ENCODE data around the gene FSD2.

The FSD2 gene

DNA sequence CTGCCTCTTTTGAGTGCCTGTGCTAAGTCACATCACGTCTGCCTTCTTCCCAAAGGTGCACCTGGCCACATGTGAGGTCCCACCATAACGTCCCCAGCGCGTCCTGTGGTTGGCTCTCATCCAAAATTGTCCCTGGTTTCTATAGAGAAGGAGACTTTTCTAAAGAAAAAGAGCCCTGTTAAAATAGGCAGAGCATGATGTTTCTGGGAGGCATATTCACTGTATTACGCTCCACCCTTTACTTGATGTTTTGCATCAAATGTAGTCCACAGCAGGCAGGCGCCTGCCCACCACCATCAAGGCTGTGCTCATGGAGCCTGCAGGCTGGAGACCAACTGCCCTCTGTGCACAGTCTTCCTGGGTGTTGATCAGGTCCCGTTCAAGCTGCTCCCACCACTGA lies 39.8 kb upstream of the FSD2 start:
- Histone ChIP-seq H3K27me3 (ENCODE audit: control insufficient read depth in 1 of 2, insufficient read depth in 2 of 2, low read length in 2 of 2) (no peaks in the 10 kb centered on the region), H3K9ac (ENCODE audit: low read length in 2 of 2) (no peak overlapping the region), H3K4me3 (ENCODE audit: low read length in 2 of 2) (no peak overlapping the region), H3K9me3 (ENCODE audit: control insufficient read depth in 2 of 2, low read length in 2 of 2) (no peaks in the 10 kb centered on the region), H3K36me3 (ENCODE audit: control insufficient read depth in 2 of 2, insufficient read depth in 2 of 2, low read length in 2 of 2) (no peaks in the 10 kb centered on the region), H3K4me1 (ENCODE audit: control insufficient read depth, insufficient read depth, low read length) (peaks cover 10% of the 10 kb centered on the region), H3K27ac (ENCODE audit: low read length) (no peak overlapping the region)

DNA sequence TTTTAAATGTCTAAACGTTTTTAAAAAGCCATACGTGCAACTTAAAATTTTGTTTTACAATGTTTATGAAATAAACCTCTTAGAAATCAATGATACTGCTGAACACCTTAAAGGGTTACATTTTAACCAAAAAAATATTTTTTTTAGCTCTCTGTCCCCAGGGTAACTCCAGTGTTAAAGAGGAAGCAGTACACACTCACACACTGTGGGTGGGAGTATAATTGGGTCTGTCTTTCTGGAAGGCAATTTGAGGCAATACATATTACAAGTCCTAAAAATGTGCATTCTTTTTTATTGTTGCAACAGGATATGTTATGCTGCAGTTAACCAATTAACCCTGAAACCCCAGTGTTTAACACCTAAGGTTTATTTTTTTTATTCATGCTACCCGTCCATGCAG lies 37.7 kb upstream of the FSD2 start:
- Histone ChIP-seq H3K9me3 (ENCODE audit: control insufficient read depth in 2 of 2, low read length in 2 of 2) (no peaks in the 10 kb centered on the region), H3K27ac (ENCODE audit: low read length) (no peak overlapping the region), H3K27me3 (ENCODE audit: control insufficient read depth in 1 of 2, insufficient read depth in 2 of 2, low read length in 2 of 2) (no peaks in the 10 kb centered on the region), H3K36me3 (ENCODE audit: control insufficient read depth in 2 of 2, insufficient read depth in 2 of 2, low read length in 2 of 2) (no peaks in the 10 kb centered on the region), H3K9ac (ENCODE audit: low read length in 2 of 2) (no peak overlapping the region), H3K4me1 (ENCODE audit: control insufficient read depth, insufficient read depth, low read length) (no peaks in the 10 kb centered on the region), H3K4me3 (ENCODE audit: low read length in 2 of 2) (no peak overlapping the region)

DNA sequence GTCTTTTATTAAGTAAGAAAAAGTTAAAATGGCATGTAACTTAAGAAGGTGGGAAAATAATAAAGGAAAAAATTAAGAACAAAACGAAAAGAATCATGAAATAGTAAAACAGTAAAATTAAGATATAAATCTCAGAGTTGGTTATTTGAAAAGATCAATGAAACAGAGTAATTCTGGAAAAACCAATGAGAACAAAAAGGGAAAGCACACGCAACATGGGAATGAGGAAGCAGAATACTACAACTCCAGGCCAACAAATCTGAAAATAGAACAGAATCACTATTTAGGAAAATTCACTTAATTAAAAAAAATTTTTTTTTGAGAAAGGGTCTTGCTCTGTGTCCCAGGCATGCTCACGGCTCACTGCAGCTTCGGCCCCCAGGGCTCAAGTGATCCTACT lies 34.3 kb upstream of the FSD2 start:
- Histone ChIP-seq H3K4me1 (ENCODE audit: control insufficient read depth, insufficient read depth, low read length) (no peaks in the 10 kb centered on the region), H3K9me3 (ENCODE audit: control insufficient read depth in 2 of 2, low read length in 2 of 2) (no peaks in the 10 kb centered on the region), H3K36me3 (ENCODE audit: control insufficient read depth in 2 of 2, insufficient read depth in 2 of 2, low read length in 2 of 2) (peaks cover 19 to 21% of the 10 kb centered on the region in 2 donors), H3K27me3 (ENCODE audit: control insufficient read depth in 1 of 2, insufficient read depth in 2 of 2, low read length in 2 of 2) (no peaks in the 10 kb centered on the region), H3K9ac (ENCODE audit: low read length in 2 of 2) (no peak overlapping the region), H3K27ac (ENCODE audit: low read length) (no peak overlapping the region), H3K4me3 (ENCODE audit: low read length in 2 of 2) (no peak overlapping the region)

DNA sequence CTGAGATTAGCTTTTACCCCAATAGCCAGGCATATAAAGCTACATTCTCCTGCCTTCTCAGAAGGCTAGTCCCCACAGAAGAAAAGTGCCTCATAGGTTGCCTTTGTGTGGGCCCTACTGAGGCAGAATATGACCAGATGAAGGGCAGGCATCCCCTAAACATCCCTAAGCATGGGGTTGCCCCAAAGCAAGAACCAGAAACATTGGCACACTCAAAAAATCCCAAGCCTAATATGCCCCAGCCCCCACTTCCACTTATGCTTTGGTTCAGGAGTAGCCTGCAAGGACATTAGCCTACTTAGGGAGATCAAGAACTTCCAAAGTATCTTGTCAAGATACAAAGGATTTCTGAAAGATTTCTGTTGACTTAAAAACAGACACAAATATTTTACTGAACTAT lies 33.3 kb upstream of the FSD2 start:
- Histone ChIP-seq H3K4me1 (ENCODE audit: control insufficient read depth, insufficient read depth, low read length) (no peaks in the 10 kb centered on the region), H3K9me3 (ENCODE audit: control insufficient read depth in 2 of 2, low read length in 2 of 2) (no peaks in the 10 kb centered on the region), H3K27me3 (ENCODE audit: control insufficient read depth in 1 of 2, insufficient read depth in 2 of 2, low read length in 2 of 2) (no peaks in the 10 kb centered on the region), H3K36me3 (ENCODE audit: control insufficient read depth in 2 of 2, insufficient read depth in 2 of 2, low read length in 2 of 2) (peaks cover 23 to 24% of the 10 kb centered on the region in 2 donors), H3K9ac (ENCODE audit: low read length in 2 of 2) (no peak overlapping the region), H3K4me3 (ENCODE audit: low read length in 2 of 2) (no peak overlapping the region), H3K27ac (ENCODE audit: low read length) (no peak overlapping the region)

DNA sequence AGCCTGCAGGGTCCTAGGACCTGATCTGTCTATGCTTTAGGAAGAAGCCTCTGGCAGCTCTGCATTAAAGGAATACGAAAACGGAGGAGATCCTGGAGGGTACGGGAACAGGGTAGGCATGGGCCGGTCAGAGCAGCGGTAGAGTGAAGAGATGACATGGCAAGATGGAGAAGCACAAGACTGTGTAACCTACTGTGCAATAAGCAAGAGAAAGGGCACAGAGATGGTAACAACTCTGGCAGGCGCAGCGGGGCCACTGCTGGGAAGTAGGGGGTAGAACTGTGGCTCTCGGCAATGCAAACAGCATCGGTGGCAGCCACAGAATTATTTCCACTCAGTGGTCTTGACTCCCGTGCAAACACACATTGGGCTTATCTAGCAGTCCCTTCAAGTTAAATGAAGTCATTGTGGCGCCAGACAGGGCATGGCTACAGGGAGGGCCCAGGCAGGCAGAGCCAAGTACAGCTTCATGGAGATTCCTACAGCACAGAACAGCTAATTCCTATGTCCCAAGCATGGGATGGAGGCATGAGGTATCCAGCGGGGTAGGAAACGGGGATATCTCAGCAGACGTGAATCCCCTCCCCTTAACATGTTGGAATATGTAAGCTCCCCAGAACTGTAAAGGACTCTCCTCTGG lies 32.3 kb upstream of the FSD2 start:
- Histone ChIP-seq H3K9ac (ENCODE audit: low read length in 2 of 2) (no peak overlapping the region), H3K4me1 (ENCODE audit: control insufficient read depth, insufficient read depth, low read length) (no peaks in the 10 kb centered on the region), H3K27me3 (ENCODE audit: control insufficient read depth in 1 of 2, insufficient read depth in 2 of 2, low read length in 2 of 2) (no peaks in the 10 kb centered on the region), H3K27ac (ENCODE audit: low read length) (no peak overlapping the region), H3K4me3 (ENCODE audit: low read length in 2 of 2) (no peak overlapping the region), H3K9me3 (ENCODE audit: control insufficient read depth in 2 of 2, low read length in 2 of 2) (no peaks in the 10 kb centered on the region), H3K36me3 (ENCODE audit: control insufficient read depth in 2 of 2, insufficient read depth in 2 of 2, low read length in 2 of 2) (peaks cover 29% of the 10 kb centered on the region in 2 donors)

DNA sequence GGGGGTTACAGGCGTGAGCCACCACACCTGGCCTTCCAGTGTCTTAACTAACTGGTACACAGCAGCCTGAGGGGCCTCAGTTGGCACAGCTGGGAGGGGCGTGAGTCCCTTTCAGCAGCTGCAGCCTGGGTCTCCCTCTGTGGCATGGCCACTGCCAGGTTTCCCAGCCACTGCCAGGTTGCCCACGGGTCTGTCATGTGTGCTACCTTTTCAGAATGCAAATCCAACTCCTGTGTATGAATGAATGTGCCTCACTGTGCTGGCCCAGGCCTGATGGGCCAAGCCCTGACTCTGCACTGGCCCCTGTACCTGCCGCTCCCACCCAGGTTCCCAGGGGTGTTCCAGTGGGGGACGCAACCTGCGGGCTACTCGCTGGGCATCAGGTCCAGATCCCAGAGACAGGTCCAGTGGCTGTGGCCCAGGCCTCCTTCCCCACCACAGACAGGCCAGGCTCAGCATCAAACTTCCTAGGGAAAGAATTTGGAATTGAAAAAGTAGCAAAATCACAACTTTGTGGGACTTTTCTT lies 29.6 kb upstream of the FSD2 start:
- peaks cover 44 to 51% of the 10 kb centered on the region in 2 donors for H3K36me3 ChIP-seq (ENCODE audit: control insufficient read depth in 2 of 2, insufficient read depth in 2 of 2, low read length in 2 of 2)

DNA sequence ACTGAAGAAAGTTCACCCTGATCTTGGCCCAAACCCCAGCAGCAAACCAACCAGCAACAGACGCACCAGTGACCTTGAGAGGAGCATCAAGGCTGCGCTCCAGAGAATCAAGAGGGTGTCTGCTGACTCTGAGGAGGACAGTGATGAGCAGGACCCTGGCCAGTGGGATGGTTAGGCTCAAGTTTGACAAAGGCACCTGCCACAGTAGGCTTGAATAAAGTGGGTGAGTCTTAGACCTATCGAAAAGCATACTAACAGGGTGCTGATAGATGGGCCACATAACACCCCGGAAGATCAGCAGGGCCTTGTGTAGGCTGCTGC lies 27.5 kb upstream of the FSD2 start:
- Histone ChIP-seq H3K36me3 (ENCODE audit: control insufficient read depth in 2 of 2, insufficient read depth in 2 of 2, low read length in 2 of 2) (peaks cover 59 to 65% of the 10 kb centered on the region in 2 donors), H3K27ac (ENCODE audit: low read length) (no peak overlapping the region), H3K4me3 (ENCODE audit: low read length in 2 of 2) (no peak overlapping the region), H3K9ac (ENCODE audit: low read length in 2 of 2) (no peak overlapping the region), H3K27me3 (ENCODE audit: control insufficient read depth in 1 of 2, insufficient read depth in 2 of 2, low read length in 2 of 2) (no peaks in the 10 kb centered on the region), H3K4me1 (ENCODE audit: control insufficient read depth, insufficient read depth, low read length) (no peaks in the 10 kb centered on the region), H3K9me3 (ENCODE audit: control insufficient read depth in 2 of 2, low read length in 2 of 2) (no peaks in the 10 kb centered on the region)

More for the DNA sequence above, 29.6 kb upstream of the FSD2 start:
- H3K9me3 ChIP-seq (ENCODE audit: control insufficient read depth in 2 of 2, low read length in 2 of 2), result no peaks in the 10 kb centered on the region
- no peaks in the 10 kb centered on the region for H3K4me1 ChIP-seq (ENCODE audit: control insufficient read depth, insufficient read depth, low read length)
- H3K27ac ChIP-seq (ENCODE audit: low read length), result no peak overlapping the region
- H3K9ac ChIP-seq (ENCODE audit: low read length in 2 of 2), result no peak overlapping the region
- no peaks in the 10 kb centered on the region for H3K27me3 ChIP-seq (ENCODE audit: control insufficient read depth in 1 of 2, insufficient read depth in 2 of 2, low read length in 2 of 2)
- H3K4me3 ChIP-seq (ENCODE audit: low read length in 2 of 2), result no peak overlapping the region

DNA sequence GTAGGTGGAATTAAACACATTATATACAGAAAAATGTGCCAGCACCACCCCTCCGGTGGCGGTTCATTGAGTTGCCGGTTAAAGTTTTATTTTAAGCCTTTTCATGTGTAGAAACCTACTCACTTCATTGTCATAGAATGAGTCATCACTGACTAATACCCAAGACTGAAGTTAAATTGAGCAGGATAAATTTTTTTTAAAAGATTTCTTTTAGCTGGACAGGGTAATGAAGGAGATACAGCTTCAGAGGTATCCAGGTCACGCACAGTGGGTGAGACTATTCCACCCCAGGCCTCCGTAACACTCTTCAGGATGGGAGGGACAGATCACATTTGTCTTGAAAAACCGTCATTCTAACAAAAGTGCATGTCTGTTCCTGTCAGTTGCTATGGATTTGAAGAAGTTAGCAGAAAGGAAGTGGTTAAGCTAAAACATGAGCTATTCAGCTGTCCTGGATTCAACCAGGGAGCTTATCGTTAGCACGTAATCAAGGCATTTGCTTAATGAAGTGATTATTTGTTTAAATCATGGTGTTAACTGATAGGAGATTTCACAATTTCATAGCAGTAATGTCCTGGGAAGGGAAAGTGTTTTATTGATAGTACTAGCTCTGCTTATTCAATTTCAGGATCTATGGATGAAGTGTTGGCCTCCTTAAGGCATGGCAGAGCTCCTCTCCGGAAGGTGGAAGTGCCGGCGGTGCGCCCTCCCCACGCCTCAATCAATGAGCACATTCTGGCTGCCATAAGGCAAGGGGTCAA lies 26.9 kb upstream of the FSD2 start:
- Histone ChIP-seq H3K36me3 (ENCODE audit: control insufficient read depth in 2 of 2, insufficient read depth in 2 of 2, low read length in 2 of 2) (peaks cover 62 to 67% of the 10 kb centered on the region in 2 donors), H3K27ac (ENCODE audit: low read length) (no peak overlapping the region), H3K9ac (ENCODE audit: low read length in 2 of 2) (no peak overlapping the region), H3K4me1 (ENCODE audit: control insufficient read depth, insufficient read depth, low read length) (no peaks in the 10 kb centered on the region), H3K4me3 (ENCODE audit: low read length in 2 of 2) (no peak overlapping the region), H3K27me3 (ENCODE audit: control insufficient read depth in 1 of 2, insufficient read depth in 2 of 2, low read length in 2 of 2) (no peaks in the 10 kb centered on the region), H3K9me3 (ENCODE audit: control insufficient read depth in 2 of 2, low read length in 2 of 2) (no peaks in the 10 kb centered on the region)

DNA sequence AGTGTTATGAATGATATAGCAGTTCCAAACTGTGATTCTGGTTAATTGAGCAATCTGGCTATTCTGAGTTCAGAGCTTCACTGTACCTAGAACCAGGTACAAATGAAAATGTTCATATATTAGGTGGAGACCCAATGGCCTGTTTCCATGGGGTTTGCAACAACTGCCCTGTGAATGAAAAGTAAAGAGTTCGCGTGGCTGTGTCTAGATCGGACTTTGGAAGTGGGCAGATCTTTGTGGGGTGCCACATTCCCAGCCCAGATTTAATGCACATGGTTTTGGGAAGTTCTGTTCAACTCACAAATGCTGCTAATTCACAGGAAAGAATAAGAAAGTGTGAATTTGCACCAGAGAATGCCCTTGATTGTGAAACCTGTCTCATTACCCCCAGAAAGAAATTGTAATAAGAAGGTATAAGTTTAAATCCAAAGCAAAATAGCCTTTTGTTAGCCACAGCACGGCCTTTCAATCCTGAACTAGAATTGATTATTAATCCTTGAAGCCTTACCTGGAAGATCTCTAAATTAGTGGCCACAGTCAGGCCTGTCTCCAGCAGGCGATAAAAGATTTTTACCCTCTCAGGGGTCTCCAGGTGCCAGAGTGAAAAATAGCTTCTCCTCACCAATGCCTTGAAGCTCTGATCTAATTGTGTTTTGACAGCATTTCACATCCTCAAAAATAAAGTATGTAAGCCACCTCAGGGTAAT lies 26.2 kb upstream of the FSD2 start:
- Histone ChIP-seq H3K9ac (ENCODE audit: low read length in 2 of 2) (no peak overlapping the region), H3K4me3 (ENCODE audit: low read length in 2 of 2) (no peak overlapping the region), H3K9me3 (ENCODE audit: control insufficient read depth in 2 of 2, low read length in 2 of 2) (no peaks in the 10 kb centered on the region), H3K27ac (ENCODE audit: low read length) (no peak overlapping the region), H3K27me3 (ENCODE audit: control insufficient read depth in 1 of 2, insufficient read depth in 2 of 2, low read length in 2 of 2) (no peaks in the 10 kb centered on the region), H3K36me3 (ENCODE audit: control insufficient read depth in 2 of 2, insufficient read depth in 2 of 2, low read length in 2 of 2) (peaks cover 61 to 73% of the 10 kb centered on the region in 2 donors), H3K4me1 (ENCODE audit: control insufficient read depth, insufficient read depth, low read length) (no peaks in the 10 kb centered on the region)

DNA sequence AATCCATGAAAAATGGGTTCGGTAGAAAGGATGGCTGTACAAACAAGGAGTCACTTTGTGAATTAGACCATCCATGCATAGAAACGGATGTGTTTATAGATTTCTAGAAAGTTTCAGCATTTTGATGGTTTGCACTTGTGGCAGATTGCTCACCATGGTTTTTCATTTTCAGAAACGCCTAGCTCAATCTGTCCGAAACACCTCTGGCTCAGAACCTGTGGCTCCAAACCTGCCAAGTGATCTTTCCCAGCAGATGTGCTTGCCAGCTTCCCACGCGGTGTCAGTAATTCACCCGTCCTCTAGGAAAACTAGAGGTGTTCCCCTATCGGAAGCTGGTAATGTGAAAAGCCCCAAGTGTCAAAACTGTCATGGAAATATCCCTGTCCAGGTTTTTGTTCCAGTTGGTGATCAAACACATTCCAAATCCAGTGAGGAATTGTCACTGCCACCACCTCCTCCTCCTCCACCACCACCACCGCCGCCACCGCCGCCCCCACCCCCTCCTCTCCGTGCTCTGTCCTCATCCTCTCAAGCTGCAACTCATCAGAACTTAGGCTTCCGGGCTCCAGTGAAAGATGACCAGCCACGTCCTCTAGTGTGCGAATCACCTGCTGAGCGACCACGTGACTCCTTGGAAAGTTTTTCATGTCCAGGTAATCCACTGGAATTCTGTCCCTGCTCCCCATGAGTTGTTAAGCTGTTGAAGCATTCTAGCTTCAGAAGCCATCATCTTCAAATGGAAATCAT lies 24.7 kb upstream of the FSD2 start:
- H3K9me3 ChIP-seq (ENCODE audit: control insufficient read depth in 2 of 2, low read length in 2 of 2), result no peaks in the 10 kb centered on the region
- H3K4me3 ChIP-seq (ENCODE audit: low read length in 2 of 2), result no peak overlapping the region
- H3K4me1 ChIP-seq (ENCODE audit: control insufficient read depth, insufficient read depth, low read length), result no peaks in the 10 kb centered on the region
- H3K27me3 ChIP-seq (ENCODE audit: control insufficient read depth in 1 of 2, insufficient read depth in 2 of 2, low read length in 2 of 2), result no peaks in the 10 kb centered on the region
- no peak overlapping the region for H3K27ac ChIP-seq (ENCODE audit: low read length)
- peaks cover 58 to 75% of the 10 kb centered on the region in 2 donors for H3K36me3 ChIP-seq (ENCODE audit: control insufficient read depth in 2 of 2, insufficient read depth in 2 of 2, low read length in 2 of 2)
- H3K9ac ChIP-seq (ENCODE audit: low read length in 2 of 2), result no peak overlapping the region
